A204.1 (cell line): ENCODE results near the gene PMEPA1.

ENCODE experiments used
- FAIRE-seq: peaks from 2 replicates; lab custom pipeline; 2012; peaks lifted over from hg19 to GRCh38; lab: Jason Lieb, UNC

PMEPA1 gene

DNA sequence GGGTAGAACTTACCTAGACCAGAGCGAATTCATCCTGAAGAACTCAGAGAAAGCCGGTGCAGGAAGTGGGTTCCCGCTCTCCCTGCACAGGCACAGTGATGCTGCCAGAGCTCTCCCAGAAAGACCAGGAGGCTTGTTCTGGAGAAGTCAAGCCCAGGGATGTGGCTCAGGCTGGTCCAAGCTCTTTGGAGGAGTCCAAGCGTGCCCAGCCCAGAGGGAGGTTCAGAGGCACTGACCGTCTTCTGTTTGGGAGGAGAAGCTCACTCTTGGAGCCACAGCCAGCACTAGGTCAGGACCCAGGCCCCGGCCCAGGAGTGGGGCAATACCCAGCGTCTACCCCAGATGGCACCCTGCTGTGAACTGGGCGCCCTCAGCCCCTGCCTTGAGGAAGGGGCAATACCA, 1.5 kb upstream of the PMEPA1 start:
- FAIRE-seq = no peak

- FAIRE-seq = no peak
These were observed 1.0 kb upstream of the PMEPA1 start for GRCh38 chr20:57710841-57711240.

DNA sequence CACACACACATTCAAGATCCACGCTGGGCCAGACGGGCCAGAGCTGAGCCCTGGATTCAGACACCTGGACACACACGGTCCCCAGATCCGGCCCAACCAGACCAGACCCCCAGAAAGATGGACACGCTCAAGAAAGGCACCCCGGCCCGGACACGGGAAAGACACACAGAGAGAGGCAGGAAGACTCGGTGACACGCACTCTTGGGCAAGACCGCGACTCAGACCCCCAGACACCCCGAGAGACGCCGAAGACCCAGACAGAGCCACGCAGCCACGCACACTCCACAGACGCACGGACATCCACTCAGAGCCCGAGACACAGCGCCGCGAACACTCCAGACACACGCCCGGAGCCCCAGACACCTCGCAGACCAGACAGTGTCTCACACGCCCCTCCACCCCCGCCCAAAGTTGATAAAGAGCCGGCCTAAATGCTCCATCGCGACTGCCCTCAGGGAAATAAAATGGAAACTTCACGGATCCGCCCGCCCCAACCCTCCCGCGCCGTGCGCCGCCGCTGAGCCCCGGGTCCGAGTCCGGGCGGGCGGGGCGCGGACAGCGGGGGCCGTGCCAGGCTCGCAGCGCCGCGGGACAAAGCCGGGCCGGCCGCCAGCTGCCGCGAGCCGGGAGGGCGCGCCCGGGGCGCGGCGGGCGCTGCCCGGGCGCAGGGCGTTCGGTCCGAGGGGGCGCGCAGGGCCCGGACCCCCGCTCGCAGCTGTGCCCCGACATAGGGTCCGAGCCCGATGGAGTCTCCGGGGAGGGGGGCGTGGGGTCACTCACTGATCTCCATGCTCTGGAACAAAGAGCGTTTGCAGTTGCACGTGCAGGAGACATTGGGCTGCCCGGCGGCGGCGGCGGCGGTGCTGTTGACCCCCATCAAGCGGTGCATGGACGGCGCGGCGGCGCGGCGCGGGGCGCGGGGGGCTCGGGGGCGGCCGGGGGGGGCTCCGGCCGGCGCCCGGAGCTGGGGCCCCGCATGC, 831 bp downstream of the PMEPA1 start:
- no peak for FAIRE-seq

- no peak for FAIRE-seq
These were observed 1.7 kb downstream of the PMEPA1 start for GRCh38 chr20:57707849-57708693.

DNA sequence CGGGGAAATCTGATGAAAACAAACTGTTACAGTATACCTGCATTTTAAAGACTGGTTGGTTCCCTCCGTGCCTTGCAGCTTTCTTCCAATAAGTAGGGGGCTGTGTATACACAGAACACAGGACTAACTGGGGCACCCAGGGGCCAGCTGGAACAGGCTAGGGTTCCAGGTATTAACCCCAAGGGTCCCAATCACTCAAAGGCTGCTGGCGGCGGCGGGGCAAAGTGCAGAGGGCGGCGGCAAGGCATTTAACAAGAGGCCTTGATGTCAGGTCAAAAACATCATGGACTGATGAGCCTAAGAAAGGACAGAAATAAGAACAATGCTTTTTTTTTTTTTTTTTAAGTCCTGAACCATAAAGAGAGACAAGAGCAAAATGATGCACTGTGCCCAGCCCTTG, 2.5 kb downstream of the PMEPA1 start:
- FAIRE-seq = no peak

DNA sequence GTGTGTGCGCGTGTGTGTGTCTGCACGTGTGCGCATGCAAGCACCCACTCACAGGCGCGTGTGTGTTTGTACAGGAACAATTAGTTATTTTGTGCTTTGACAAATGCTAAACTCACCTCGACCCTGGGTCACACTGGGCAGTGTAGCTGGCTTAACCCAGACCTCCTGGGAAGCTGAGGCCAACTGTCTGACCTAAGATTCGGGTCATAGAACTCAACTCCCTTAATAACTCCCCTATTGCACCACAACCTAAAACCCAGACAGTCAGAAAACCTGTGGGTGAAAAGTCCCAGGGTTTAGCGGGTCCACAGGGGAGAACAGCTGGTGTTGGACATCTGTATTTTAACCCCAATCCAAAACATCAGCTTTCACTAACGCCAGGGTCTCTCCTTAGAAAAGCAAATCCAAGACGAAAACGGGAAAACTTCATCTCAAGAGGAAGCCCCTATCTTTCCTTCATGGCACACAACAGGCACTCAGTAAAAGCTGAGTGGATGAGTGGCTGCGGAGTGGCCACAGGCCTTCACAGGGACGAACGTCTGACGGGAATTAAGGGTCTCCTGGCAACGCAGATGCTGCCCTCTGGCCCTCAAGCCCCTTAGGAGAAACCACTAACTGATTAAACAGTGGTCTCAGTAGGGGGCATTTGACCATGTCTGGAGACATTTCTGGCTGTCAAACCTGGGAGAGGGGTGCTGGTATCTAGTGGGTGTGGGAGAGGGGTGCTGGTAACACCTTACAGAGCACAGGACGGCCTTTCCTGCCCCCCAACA, 4.5 kb downstream of the PMEPA1 start:
- no peak for FAIRE-seq

DNA sequence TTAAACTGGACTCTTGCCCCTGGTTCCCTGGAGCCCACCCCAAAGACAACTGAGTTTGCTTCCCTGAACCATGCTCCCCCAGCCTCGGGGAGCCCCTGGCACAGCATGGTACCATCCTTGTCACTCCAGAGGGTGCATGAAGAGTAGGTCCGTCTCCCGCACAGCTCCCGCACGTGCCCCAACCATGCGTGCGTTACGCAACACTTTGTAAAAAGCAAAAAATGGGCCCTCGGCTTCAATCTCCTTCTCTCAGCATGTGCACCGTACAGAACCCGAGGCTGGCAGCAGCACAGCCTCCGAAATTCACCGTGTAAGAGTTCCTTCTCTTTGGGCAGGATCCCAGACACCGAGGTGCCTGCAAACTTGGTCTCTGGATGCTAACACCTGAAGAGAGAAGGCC, 5.6 kb downstream of the PMEPA1 start:
- FAIRE-seq = no peak

GRCh38 chr20:57703013-57703412, 6.8 kb downstream of the PMEPA1 start:
- no peak for FAIRE-seq

DNA sequence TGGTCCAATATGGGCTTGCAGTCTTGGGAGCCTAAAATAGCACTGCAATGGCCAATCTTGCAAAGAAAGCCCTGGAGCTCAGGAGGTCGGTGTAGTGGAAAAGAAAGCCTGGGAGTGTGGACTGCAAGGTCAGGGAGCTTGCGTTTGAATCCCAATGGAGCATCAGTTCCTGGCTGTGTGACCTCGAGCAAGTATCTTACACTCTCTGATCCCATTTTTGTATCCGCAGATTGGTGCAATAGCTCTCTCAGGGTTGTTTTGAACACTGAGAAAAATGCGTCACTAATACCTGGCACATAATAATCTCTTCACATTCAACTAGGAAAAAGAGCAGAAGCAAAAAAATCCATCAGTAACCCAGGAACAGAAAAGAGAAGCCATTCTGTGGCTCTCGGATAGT, 7.3 kb downstream of the PMEPA1 start:
- FAIRE-seq = no peak

DNA sequence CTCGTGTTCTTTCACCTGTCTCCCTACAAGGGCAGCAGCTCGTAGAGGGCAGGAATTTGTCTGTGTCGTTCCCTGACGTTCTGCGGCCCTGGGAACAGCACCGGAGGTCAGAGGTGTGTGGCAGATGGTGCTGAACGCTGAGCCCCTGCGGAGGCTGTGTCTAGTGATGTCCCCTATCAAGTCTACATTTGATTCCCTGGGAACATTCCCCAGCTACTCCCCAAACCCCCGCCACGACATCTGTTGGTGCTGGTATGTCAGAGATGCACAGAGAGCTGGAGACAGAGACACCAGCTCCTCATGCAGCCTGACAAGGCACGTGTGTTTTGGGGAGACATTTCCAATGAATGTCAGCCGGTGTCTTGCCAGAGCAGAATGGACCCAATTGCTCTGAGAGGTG, 7.7 kb downstream of the PMEPA1 start:
- no peak for FAIRE-seq

GRCh38 chr20:57701651-57702050, 8.2 kb downstream of the PMEPA1 start:
- no peak for FAIRE-seq

DNA sequence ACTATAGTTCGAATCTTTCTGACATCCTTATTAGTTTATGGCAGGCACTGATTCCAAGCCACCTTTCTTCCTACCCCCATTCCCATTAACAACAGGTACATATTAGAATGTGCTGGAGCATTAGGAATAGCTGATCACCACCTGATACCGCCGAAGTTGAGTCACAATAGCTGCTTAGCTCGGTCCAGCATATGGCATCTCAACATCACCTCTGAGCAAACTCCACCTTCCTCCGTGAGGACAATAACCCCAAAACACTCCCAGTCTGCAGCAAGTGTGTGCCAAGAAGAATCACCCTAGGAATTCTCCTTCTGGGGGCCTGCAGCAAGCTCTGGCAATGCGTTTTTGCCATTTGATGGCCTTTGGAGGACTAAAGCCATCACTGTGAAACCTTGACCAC, 8.7 kb downstream of the PMEPA1 start:
- FAIRE-seq = no peak

GRCh38 chr20:57699395-57699794, 10.4 kb downstream of the PMEPA1 start:
- no peak for FAIRE-seq

- no peak for FAIRE-seq
These were observed 10.9 kb downstream of the PMEPA1 start for GRCh38 chr20:57698867-57699275.

DNA sequence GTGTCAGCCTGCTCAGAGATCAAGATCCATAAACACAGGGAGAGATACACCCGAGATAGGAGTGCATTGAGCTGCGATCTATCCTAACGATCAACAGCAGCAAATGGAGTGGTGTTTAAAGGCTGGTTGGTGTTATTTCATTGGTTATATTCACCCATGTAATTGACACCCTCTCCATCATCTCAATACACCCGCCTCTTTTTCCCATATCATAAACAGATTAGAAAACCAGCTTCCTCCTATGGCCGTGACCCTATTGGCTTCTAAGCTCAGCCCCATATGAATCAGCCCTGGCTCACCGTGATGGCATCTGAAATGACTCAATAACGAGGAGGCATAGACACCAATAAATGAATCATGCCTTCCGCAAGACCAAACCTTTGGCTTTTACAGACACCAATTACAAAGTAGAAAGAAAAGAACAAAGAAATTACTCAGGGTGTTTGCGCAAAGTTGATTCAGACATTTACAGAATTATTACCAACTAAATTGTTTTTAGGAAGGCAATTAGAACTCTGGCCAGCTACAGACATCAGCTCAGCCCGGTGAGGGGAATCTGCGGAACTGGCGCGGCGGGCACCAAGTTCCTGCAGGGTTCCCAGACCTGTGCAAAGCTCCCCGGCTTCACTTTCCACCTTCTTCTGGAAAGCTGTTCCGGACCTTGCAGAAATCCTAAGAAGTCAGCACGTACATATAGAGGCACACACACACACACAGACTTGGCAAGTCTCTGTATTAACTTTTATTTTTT, 11.5 kb downstream of the PMEPA1 start:
- FAIRE-seq = no peak

DNA sequence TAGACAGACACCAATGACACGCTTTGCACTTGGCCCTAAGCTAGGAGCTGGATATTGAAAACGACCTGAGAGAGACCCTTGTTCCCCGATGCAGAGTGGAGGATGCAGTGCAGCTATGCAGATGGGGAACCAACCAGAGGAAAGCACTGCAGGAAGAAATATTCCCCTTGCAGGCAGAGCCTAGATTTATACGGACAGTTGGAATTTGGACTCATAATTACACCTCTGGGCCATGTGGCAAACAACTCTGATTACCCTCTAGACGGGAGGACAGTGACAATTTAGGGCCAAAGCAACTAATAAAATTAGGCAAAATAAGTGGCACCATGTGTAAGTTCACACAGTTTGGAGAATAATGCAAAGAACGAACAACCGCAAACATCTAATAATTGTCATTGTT, 12.3 kb downstream of the PMEPA1 start:
- no peak for FAIRE-seq

GRCh38 chr20:57696401-57696961, 13.3 kb downstream of the PMEPA1 start:
- no peak for FAIRE-seq

- FAIRE-seq = no peak
These were observed 13.9 kb downstream of the PMEPA1 start for GRCh38 chr20:57695940-57696339.

DNA sequence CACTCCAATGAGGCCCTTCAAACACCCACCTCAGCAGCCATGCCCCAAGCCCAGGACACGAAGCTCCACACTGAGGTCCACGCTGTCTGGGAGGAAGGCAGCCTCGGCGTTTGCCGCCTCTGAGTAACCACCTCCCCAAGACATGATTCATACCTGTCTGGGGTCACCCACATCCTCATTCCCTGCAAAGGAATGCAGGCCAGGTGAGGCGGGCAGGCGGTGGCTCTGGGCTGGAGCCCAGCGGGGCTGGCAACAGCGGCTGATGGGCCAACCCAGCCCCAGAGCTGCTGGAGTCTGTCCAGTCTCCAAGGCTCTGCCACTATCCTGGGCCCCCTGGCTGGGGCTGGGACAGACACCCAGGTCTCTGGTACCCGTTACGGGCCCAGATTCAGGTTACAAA, 14.8 kb downstream of the PMEPA1 start:
- FAIRE-seq = no peak

DNA sequence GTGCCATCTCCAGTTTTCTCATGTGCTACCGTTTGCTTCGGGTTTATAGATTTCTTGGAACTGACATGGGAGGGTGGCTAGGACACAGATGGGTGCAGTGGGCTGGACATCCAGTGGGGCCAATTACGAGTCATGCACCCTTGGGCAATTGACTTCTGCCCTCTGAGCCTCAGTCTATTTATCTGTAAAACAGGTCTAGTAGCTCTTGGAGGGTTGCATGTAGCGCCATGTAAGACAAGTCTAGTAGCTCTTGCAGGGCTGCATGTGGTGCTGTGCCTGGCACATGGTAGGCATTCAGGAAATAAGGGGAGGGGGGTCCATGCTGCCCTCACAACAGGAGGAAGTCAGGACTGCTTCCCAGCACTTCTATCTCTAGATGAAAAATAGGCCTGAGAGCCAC, 15.3 kb downstream of the PMEPA1 start:
- no peak for FAIRE-seq

DNA sequence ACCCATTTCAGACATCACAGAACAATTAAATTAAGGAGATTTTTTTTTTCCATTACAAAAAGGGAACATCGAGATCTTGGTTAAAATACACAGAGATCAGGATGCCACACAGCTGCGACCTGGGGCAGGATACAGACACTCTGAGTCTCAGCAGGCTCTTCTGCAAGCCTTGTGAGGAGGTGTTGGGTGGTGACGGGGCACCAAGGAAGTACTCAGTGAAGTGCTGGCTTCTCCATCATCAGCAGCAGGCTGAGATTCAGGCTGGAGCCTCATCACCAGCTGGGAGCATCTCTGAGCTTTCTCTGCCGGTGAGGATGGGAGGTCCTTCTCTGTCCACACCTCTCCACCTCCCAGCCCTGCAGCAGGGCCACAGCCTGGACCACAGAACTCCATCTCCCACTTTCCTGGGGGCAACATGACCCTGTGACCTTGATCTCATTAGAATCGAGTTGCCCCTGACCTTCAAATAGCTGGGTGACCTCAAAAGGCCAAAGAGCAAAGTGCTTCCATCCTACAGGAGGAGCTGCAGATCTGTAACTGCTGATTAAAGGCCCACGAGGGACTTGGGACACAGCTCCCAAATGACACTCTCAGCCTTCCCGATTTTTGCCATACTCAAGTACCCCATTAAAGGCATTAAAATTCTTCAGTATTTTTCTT, 16.0 kb downstream of the PMEPA1 start:
- FAIRE-seq = no peak
